HG02938 (cell line): ENCODE data around the gene ST8SIA1.

ENCODE experiments used
- ATAC-seq: cut with Tn5 transposase; IDR thresholded peaks from one replicate; pipeline ENCODE4 v1.9.1; 2021; ENCODE audit warnings: mild to moderate bottlenecking, moderate library complexity; ENCODE audit not compliant: unreplicated experiment

Gene ST8SIA1

GRCh38 chr12:22333186-22333712 lies 1.3 kb downstream of the ST8SIA1 start:
- ATAC-seq, result no peak

GRCh38 chr12:22332202-22332601 lies 2.3 kb downstream of the ST8SIA1 start:
- no peak for ATAC-seq

- ATAC-seq, result no peak
Measured at GRCh38 chr12:22329621-22330020, 4.9 kb downstream of the ST8SIA1 start.

- ATAC-seq, result no peak
Measured at GRCh38 chr12:22325218-22325617, 9.3 kb downstream of the ST8SIA1 start.

- ATAC-seq, result no peak
Measured at GRCh38 chr12:22322091-22322490, 12.4 kb downstream of the ST8SIA1 start.

- no peak for ATAC-seq
Measured at GRCh38 chr12:22321638-22322037, 12.9 kb downstream of the ST8SIA1 start.

GRCh38 chr12:22321018-22321605 lies 13.4 kb downstream of the ST8SIA1 start:
- ATAC-seq, result no peak

- no peak for ATAC-seq
Measured at GRCh38 chr12:22318108-22318737, 16.3 kb downstream of the ST8SIA1 start.

- no peak for ATAC-seq
Measured at GRCh38 chr12:22313963-22314330, 20.6 kb downstream of the ST8SIA1 start.

GRCh38 chr12:22313286-22313962 lies 21.1 kb downstream of the ST8SIA1 start:
- ATAC-seq, result no peak

- ATAC-seq, result no peak
Measured at GRCh38 chr12:22312336-22312735, 22.2 kb downstream of the ST8SIA1 start.

GRCh38 chr12:22310709-22311108 lies 23.8 kb downstream of the ST8SIA1 start:
- no peak for ATAC-seq

GRCh38 chr12:22310275-22310674 lies 24.2 kb downstream of the ST8SIA1 start:
- ATAC-seq, result no peak

- ATAC-seq, result no peak
Measured at GRCh38 chr12:22307811-22308210, 26.7 kb downstream of the ST8SIA1 start.

GRCh38 chr12:22306311-22306710 lies 28.2 kb downstream of the ST8SIA1 start:
- ATAC-seq, result no peak

- no peak for ATAC-seq
Measured at GRCh38 chr12:22304341-22304740, 30.2 kb downstream of the ST8SIA1 start.

GRCh38 chr12:22299294-22299912 lies 35.1 kb downstream of the ST8SIA1 start:
- no peak for ATAC-seq

- no peak for ATAC-seq
Measured at GRCh38 chr12:22289250-22289649, 45.3 kb downstream of the ST8SIA1 start.

- ATAC-seq, result no peak
Measured at GRCh38 chr12:22287776-22288621, 46.5 kb downstream of the ST8SIA1 start.

- no peak for ATAC-seq
Measured at GRCh38 chr12:22287101-22287500, 47.4 kb downstream of the ST8SIA1 start.

- ATAC-seq, result no peak
Measured at GRCh38 chr12:22286569-22286968, 47.9 kb downstream of the ST8SIA1 start.
